Hepatocyte (in vitro differentiated cells): ENCODE results near the gene ANKRD11. TPM values are rescaled to one million over a fixed set of nuclear protein-coding genes. Genes with fewer than 3 reads are reported as not detected.

ENCODE experiments used
- DNase-seq: peaks from one replicate; pipeline ENCODE4 v3.0.0-alpha.2; 2016; ENCODE audit warnings: low spot score
- H2AFZ ChIP-seq: fragments of 200-600 bp; sonication (generic); 2 replicates; pipeline ENCODE4 v1.6.0; 2016; ENCODE audit warnings: antibody characterized with exemption, mild to moderate bottlenecking
- H3K27ac ChIP-seq: fragments of 200-600 bp; sonication (generic); 2 replicates; pipeline ENCODE4 v1.5.1; 2016; ENCODE audit warnings: mild to moderate bottlenecking
- H3K27me3 ChIP-seq: fragments of 200-600 bp; sonication (generic); 2 replicates; pipeline ENCODE4 v1.6.1; 2016
- H3K36me3 ChIP-seq: fragments of 200-600 bp; sonication (generic); replicated peaks from 2 replicates; pipeline ENCODE4 v1.5.1; 2016; ENCODE audit warnings: low read depth; ENCODE audit not compliant: insufficient read depth
- H3K4me1 ChIP-seq: fragments of 200-600 bp; sonication (generic); 2 replicates; pipeline ENCODE4 v1.5.1; 2016; ENCODE audit warnings: mild to moderate bottlenecking, moderate library complexity; ENCODE audit not compliant: insufficient read depth
- H3K4me2 ChIP-seq: fragments of 200-600 bp; sonication (generic); 2 replicates; pipeline ENCODE4 v1.6.0; 2016
- H3K4me3 ChIP-seq: fragments of 200-600 bp; sonication (generic); 2 replicates; pipeline ENCODE4 v1.5.1; 2016; ENCODE audit warnings: mild to moderate bottlenecking
- H3K79me2 ChIP-seq: fragments of 200-600 bp; sonication (generic); 2 replicates; pipeline ENCODE4 v1.6.0; 2017; ENCODE audit warnings: mild to moderate bottlenecking
- H3K9me2 ChIP-seq: fragments of 200-600 bp; sonication (generic); replicated peaks from 2 replicates; pipeline ENCODE4 v1.6.0; 2017; ENCODE audit warnings: mild to moderate bottlenecking; ENCODE audit not compliant: insufficient read depth
- H3K9me3 ChIP-seq: fragments of 200-600 bp; sonication (generic); 2 replicates; pipeline ENCODE4 v1.5.1; 2016; ENCODE audit warnings: low read depth, mild to moderate bottlenecking
- H4K20me1 ChIP-seq: fragments of 200-600 bp; sonication (generic); 2 replicates; pipeline ENCODE4 v1.6.0; 2016; ENCODE audit warnings: mild to moderate bottlenecking; ENCODE audit not compliant: insufficient read depth, poor library complexity, severe bottlenecking
- CTCF ChIP-seq: fragments of 200-600 bp; sonication (generic); IDR thresholded peaks from 2 replicates; pipeline ENCODE4 v1.5.1; 2016; ENCODE audit warnings: antibody characterized with exemption, mild to moderate bottlenecking; ENCODE audit not compliant: poor library complexity
- EZH2 ChIP-seq: fragments of 200-600 bp; sonication (generic); IDR thresholded peaks from 2 replicates; pipeline ENCODE4 v1.6.1; 2016; ENCODE audit warnings: antibody characterized with exemption, mild to moderate bottlenecking, borderline replicate concordance
- EZH2phosphoT487 ChIP-seq: fragments of 200-600 bp; sonication (generic); IDR thresholded peaks from one replicate; pipeline ENCODE4 v1.6.1; 2018; ENCODE audit warnings: antibody characterized with exemption, mild to moderate bottlenecking, low read depth, moderate library complexity; ENCODE audit not compliant: unreplicated experiment, severe bottlenecking
- WGBS: methylation state at CpG from one replicate; pipeline ENCODE4 v1.1.6; 2016; ENCODE audit warnings: low lambda C conversion rate; ENCODE audit errors: missing lambda C conversion rate; 5-methylcytosine and 5-hydroxymethylcytosine counted together
- polyA plus RNA-seq: library from polyadenylated mRNA; unstranded; fragments of >200 nt; fragmentation: Nextera tagmentation; extraction: Ambion mirVana; gene quantifications from 2 replicates; pipeline ENCODE4 v1.2.1, GENCODE V29; 2016
- total RNA-seq: library from RNA; depleted of rRNA; stranded (reverse); fragments of >200 nt; gene quantifications from 2 replicates; pipeline ENCODE4 v1.2.3, GENCODE V29; 2014

Gene ANKRD11
- total and polyA plus RNA-seq, 2 experiments from 2014 or later: 48.7 to 130 TPM

GRCh38 chr16:89354325-89354724, 136.0 kb downstream of the ANKRD11 start:
- no peak for DNase-seq
- Histone ChIP-seq H4K20me1 (peaks cover 100% of the 10 kb centered on the region), H3K9me3 (no peaks in the 10 kb centered on the region), H3K4me1 (peaks cover 41% of the 10 kb centered on the region), H3K27me3 (no peaks in the 10 kb centered on the region), H3K9me2 (no peaks in the 10 kb centered on the region), H3K79me2 (peaks cover 100% of the 10 kb centered on the region), H3K27ac (no peak overlapping the region), H3K4me2 (no peak overlapping the region), H2AFZ (no peak overlapping the region), H3K36me3 (no peaks in the 10 kb centered on the region), H3K4me3 (no peak overlapping the region)
- TF ChIP-seq EZH2 (no peak), CTCF (no peak), EZH2phosphoT487 (no peak)
- WGBS: 89% methylated on average over 6 of the region's 6 CpGs

- H3K9me3 ChIP-seq: no peaks in the 10 kb centered on the region
- H2AFZ ChIP-seq: no peak overlapping the region
- no peaks in the 10 kb centered on the region for H3K27me3 ChIP-seq
- peaks cover 100% of the 10 kb centered on the region for H3K79me2 ChIP-seq
- no peak for DNase-seq
- H4K20me1 ChIP-seq: peaks cover 99% of the 10 kb centered on the region
- H3K4me3 ChIP-seq: no peak overlapping the region
- 87% methylated on average over 13 of the region's 13 CpGs for WGBS
- no peaks in the 10 kb centered on the region for H3K9me2 ChIP-seq
- no peaks in the 10 kb centered on the region for H3K36me3 ChIP-seq
- no peak overlapping the region for H3K27ac ChIP-seq
- no peak overlapping the region for H3K4me2 ChIP-seq
- H3K4me1 ChIP-seq: peaks cover 29% of the 10 kb centered on the region
- TF ChIP-seq EZH2phosphoT487 (no peak), EZH2 (no peak), CTCF (no peak)
These were observed 138.2 kb downstream of the ANKRD11 start for GRCh38 chr16:89352091-89352681.

GRCh38 chr16:89351645-89352044, 138.7 kb downstream of the ANKRD11 start:
- Histone ChIP-seq H3K4me1 (peaks cover 32% of the 10 kb centered on the region), H2AFZ (no peak overlapping the region)
- no peak for TF ChIP-seq CTCF

More at GRCh38 chr16:89351645-89352044, 138.7 kb downstream of the ANKRD11 start:
- H4K20me1 ChIP-seq: peaks cover 99% of the 10 kb centered on the region
- H3K4me2 ChIP-seq: no peak overlapping the region
- H3K27me3 ChIP-seq: no peaks in the 10 kb centered on the region
- DNase-seq: no peak
- H3K4me3 ChIP-seq: no peak overlapping the region
- peaks cover 100% of the 10 kb centered on the region for H3K79me2 ChIP-seq
- H3K27ac ChIP-seq: no peak overlapping the region
- no peaks in the 10 kb centered on the region for H3K9me2 ChIP-seq
- H3K9me3 ChIP-seq: no peaks in the 10 kb centered on the region
- no peaks in the 10 kb centered on the region for H3K36me3 ChIP-seq
- WGBS: 73% methylated on average over 12 of the region's 12 CpGs
